ENCODE measurements around the gene KIFC3. TPM values are rescaled to one million over a fixed set of nuclear protein-coding genes. Genes with fewer than 3 reads are reported as not detected.

Gene KIFC3
- total and polyA plus RNA-seq, 5 donors = 39.9 to 67.5 (median 49.8) TPM

- no peak for DNase-seq
- H3K27me3 ChIP-seq (ENCODE audit: control insufficient read depth, insufficient read depth) = no peaks in the 10 kb centered on the region
- no peaks in the 10 kb centered on the region for H3K9me3 ChIP-seq (ENCODE audit: control insufficient read depth, low read length)
- ATAC-seq = no peak
- no peak overlapping the region for H3K27ac ChIP-seq (ENCODE audit: low read length)
- intact Hi-C loops (cut with DNase I) = no loop called here
- no peaks in the 10 kb centered on the region for H3K4me1 ChIP-seq (ENCODE audit: control insufficient read depth, insufficient read depth, low read length)
- WGBS = 84% methylated on average over 3 of the region's 3 CpGs
- H3K4me3 ChIP-seq (ENCODE audit: low read length) = no peak overlapping the region
Measured at GRCh38 chr16:57709663-57710062, 92.6 kb downstream of the KIFC3 start.

Small RNAs within 50 kb of the gene (microRNA-seq; reads per million reads assigned to microRNA genes)
- gene MIR6772 = 0 to 0.42 reads per million in 2 donors

Other genes starting within 250 kb of the KIFC3 start
- 10 to 100 TPM; 10.2 to 24.1 (median 17.4) TPM for gene ADGRG1, start 173.9 kb downstream of the KIFC3 start, total RNA-seq
- gene ADGRG1, start 173.9 kb downstream of the KIFC3 start, polyA plus RNA-seq = 15.0 TPM
- under 1 TPM; 0.11 to 0.66 (median 0.19) TPM for gene ADGRG3, start 134.2 kb downstream of the KIFC3 start, total RNA-seq
- gene ADGRG3, start 134.2 kb downstream of the KIFC3 start, polyA plus RNA-seq = 0.11 TPM
- not detected for gene DRC7, start 107.7 kb downstream of the KIFC3 start, total RNA-seq
- gene DRC7, start 107.7 kb downstream of the KIFC3 start, polyA plus RNA-seq = not detected
- gene KATNB1, start 66.7 kb downstream of the KIFC3 start, total RNA-seq = 10 to 100 TPM in 3 of 4 donors, 1 to 10 TPM in 1; 8.4 to 16.3 (median 12.3) TPM
- gene KATNB1, start 66.7 kb downstream of the KIFC3 start, polyA plus RNA-seq = 10.2 TPM
- gene CNGB1, start 168.6 kb upstream of the KIFC3 start, total RNA-seq = not detected
- not detected for gene CNGB1, start 168.6 kb upstream of the KIFC3 start, polyA plus RNA-seq
- 1 to 10 TPM; 5.5 to 9.2 (median 7.9) TPM for gene ZNF319, start 198.2 kb upstream of the KIFC3 start, total RNA-seq
- 6.3 TPM for gene ZNF319, start 198.2 kb upstream of the KIFC3 start, polyA plus RNA-seq
- 10 to 100 TPM; 24.5 to 35.3 (median 29.3) TPM for gene USB1, start 198.9 kb upstream of the KIFC3 start, total RNA-seq
- gene USB1, start 198.9 kb upstream of the KIFC3 start, polyA plus RNA-seq = 25.9 TPM
- gene MMP15, start 223.3 kb upstream of the KIFC3 start, total RNA-seq = 10 to 100 TPM; 51.2 to 72.6 (median 64.8) TPM
- gene MMP15, start 223.3 kb upstream of the KIFC3 start, polyA plus RNA-seq = 41.2 TPM